Activated CD4-positive, alpha-beta T cell treated with anti-CD3 and anti-CD28 coated beads, Interleukin-2, Interleukin-4, amounts not matched to agents 100 ng/mL and 50 ng/mL, durations not matched to agents 16 hours and 8 hours (primary cell): ENCODE measurements around the gene HSPA1B.
A peak's percentile ranks its signal among the peaks of the same experiment; 100 is the strongest.
"Not testable (repeated sequence)": the region's sequence is repeated elsewhere in the genome, so short reads cannot be mapped to it uniquely, and the experiment has no call there.

Experiments used
- DNase-seq: peaks from one replicate; pipeline ENCODE4 v3.0.0-alpha.2; 2020; ENCODE audit warnings: low spot score

The HSPA1B gene

DNA sequence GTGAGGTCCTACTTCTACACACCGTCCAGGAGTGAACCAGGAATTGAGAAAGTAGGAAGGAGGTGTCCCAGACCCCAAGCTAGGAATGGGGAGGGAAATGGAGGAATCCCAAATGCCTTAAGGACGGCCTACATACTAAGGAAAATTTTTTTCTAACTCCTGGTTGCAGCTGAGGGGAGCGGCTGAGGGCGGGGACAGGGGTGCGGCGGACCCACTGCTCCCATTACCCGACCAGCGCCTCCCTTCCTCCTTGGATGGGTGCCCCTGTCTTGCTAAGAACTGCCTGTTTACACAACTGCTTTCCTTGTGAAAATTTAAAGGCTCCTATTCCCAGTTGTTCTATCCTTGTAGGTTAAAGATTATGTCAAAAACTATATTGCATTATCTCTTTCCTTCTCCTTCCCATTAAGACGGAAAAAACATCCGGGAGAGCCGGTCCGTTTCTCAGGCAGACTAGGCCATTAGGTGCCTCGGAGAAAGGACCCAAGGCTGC, 699 bp upstream of the HSPA1B start:
- DNase-seq: peak; percentile 61

- DNase-seq: no peak
These were observed 2.2 kb downstream of the HSPA1B start for GRCh38 chr6:31829633-31830283.

DNA sequence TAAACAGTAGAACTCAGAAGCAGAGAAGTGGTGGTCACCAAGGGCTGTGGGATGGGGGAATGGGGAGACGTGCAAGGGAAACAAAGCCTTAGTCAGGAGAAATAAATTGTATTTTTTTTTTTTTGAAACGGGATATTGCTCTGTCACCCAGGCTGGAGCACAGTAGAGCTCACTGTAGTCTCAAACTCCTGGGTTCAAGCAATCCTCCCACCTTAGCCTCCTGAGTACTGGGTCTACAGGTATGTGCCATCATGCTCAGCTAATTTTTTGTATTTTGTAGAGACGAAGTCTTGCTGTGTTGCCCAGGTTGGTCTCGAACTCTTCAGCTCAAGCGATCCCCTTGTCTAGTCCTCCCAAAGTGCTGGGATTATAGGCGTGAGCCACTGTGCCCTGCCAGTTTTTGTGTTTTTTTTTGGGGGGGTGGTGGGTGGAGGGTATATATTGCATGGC, 3.4 kb downstream of the HSPA1B start:
- DNase-seq: no peak

- no peak for DNase-seq
These were observed 4.0 kb downstream of the HSPA1B start for GRCh38 chr6:31831350-31832215.

- peak; percentile 84 for DNase-seq
These were observed 7.1 kb downstream of the HSPA1B start for GRCh38 chr6:31834367-31835250.

DNA sequence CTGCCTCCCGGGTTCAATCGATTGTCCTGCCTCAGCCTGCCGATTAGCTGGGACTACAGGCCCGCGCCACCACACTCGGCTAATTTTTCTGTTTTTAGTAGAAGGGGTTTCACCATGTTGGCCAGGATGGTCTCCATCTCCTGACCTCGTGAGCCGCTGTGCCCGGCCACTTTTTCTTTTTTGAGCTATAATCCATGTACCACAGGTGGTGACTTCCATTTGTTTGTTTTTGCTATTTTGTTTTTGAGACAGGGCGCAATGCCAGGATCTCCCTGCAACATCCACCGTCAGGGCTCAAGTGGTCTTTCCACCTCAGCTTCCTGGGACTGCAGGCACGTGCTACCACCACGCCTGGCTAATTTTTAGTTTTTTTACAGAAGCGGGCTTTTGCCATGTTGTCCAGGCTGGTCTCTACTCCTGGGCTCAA, 8.5 kb downstream of the HSPA1B start:
- DNase-seq: no peak

DNA sequence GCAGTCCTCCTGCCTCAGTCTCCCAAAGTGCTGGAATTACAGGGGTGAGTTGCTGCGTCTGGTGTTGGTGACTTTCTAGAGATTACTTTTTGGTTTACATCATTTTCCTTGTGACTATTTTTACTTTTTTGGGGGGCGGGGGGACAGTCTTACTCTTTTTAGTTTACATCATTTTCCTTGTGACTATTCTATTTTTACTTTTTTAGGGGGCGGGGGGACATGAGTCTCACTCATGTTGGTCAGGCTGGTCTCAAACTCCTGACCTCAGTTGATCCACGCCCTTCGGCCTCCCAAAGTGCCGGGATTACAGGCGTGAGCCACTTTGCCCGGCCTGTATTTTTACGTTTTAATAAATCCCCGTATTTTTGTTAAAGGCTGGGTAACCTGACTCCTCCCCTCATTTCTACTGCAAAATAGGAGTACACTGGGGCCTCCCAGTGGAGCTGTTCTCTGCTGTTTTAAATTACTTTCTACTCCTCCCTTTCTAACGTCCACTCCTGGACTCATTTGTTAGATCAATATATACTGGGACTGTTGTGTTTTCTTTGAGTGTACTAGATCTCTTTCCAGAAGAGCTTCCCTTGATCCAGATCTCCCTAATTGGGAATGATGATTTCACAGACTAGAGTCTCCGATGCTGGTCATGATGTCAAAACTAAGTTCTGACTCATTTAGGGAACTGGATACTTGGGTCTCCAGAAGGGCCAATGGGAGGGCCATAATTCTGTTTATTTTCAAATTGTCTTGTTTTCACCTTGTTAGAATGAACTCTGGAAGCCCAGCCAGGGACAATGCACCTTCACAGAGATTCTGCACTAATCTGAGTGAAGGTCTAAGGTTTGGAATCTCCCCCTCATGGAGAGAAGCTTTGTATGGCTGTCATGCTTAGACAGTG, 9.2 kb downstream of the HSPA1B start:
- no peak for DNase-seq

DNA sequence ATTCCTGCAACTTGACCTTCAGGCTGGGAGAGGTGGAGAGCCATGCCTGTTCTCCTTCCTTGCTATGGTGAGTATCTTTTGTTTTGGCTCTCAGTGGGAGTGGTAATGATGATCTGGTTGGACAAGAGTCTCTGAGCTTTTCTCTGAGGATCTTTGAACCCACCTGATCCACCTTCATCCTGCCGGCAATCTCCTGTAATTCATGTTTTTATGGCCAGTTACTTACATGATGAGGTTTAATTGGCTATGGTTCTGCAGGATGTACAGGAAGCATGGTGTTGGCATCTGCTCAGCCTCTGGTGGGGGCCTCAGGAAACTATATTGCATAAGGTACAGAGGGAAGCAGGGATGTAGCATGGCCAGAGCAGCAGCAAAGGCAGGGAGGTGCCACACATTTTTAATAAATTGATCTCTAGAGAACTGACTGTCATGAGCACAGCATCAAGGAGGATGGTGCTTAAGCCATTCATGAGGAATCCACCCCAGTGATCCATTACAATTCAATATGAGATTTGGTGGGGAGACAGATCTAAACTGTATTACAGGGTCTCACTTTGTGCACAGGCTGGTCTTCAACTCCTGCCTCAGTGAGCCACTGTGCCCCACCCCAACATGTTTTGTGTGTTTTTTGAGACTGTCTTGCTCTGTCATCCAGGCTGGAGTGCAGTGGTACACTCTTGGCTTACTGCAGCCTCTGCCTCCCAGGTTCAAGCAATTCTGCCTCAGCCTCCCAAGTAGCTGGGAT, 10.0 kb downstream of the HSPA1B start:
- DNase-seq: no peak

DNA sequence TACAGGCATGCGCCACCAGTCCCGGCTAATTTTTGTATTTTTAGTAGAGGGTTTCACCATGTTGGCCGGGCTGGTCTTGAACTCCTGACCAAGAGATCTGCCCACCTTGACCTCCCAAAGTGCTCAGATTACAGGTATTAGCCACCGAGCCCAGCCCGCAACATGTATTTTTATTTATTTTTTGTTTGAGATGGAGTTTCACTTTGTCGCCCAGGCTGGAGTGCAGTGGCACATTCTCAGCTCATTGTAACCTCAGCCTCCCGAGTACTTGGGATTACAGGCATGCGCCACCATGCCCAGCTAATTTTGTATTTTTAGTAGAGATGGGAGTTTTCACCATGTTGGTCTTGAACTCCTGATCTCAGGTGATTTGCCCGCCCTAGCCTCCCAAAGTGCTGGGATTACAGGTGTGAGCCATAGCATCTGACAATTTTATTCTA, 10.6 kb downstream of the HSPA1B start:
- not testable (repeated sequence) for DNase-seq

DNA sequence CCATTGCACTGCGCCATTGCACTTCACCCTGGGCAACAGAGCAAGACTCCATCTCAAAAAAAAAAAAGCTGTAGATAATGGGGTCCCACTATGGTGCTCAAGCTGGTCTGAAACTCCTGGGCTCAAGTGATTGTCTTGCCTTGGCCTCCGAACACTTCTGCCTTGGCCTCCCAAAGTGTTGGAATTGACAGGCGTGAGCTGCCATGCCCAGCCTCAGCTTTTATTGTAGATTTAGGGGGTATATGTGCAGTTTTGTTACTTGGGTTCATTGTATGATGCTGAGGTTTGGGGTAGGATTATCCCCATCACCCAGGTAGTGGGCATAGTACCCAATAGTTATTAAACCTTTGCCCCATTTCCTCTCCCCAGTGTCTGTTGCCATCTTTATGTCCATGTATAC, 11.4 kb downstream of the HSPA1B start:
- DNase-seq: no peak

DNA sequence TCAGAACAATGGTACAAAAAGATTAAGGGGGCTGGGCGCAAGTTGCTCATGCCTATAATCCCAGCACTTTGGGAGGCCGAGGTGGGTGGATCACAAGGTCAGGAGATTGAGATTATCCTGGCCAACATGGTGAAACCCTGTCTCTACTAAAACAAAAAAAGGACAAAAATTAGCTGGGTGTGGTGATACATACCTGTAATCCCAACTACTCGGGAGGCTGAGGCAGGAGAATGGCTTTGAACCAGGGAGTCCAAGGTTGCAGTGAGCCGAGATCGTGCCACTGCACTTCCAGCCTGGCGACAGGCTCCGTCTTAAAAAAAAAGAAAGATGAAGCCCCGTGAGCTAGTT, 12.2 kb downstream of the HSPA1B start:
- not testable (repeated sequence) for DNase-seq

DNA sequence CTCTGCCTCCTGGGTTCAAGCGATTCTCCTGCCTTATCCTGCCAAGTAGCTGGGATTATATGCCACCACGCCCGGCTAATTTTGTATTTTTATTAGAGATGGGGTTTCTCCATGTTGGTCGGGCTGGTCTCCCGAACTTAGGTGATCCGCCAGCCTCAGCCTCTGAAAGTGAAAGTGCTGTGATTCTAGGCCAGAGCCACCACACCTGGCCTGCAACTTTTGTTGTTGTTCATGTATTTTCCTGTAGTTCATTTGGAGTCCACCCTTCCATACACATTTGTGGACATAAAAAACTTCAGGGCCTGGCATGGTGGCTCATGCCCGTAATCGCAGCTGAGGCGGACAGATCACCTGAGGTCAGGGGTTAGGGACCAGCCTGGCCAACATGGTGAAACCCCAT, 14.5 kb downstream of the HSPA1B start:
- no peak for DNase-seq

GRCh38 chr6:31844507-31844906, 17.0 kb downstream of the HSPA1B start:
- no peak for DNase-seq

- DNase-seq: no peak
These were observed 19.9 kb downstream of the HSPA1B start for GRCh38 chr6:31847276-31847978.

DNA sequence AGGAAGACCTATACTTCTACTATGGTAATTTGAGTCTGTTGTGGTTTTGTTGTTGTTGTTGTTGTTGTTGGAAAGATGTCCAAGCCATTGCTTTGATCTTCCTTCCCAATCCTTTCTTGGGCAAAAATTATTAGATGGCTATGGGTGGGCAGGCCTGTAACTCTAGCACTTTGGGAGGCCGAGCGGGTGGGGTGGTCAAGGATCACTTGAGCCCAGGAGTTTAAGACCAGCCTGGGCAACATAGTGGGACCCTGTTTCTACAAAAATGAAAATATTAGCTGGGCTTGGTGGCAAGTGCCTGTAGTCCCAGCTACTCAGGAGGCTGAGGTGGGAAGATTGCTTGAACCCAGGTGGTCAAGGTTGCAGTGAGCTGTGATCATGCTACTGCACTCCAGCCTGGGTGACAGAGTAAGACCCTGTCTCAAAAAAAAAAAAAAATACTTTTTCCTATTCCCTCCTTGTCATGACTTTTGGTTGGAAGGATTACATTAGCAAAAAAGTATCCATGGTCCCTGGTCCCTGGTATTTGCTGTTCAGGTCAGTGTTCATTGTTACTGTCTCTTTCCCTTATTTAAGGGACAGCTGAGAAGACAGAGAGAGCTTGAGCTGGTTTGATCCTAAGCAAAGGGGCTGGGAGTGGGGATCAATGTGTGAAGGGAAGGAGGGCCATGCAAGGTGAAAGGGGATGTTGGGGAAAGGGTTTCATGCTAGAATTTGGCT, 23.4 kb downstream of the HSPA1B start:
- DNase-seq: no peak

GRCh38 chr6:31851485-31851832, 23.9 kb downstream of the HSPA1B start:
- DNase-seq: no peak

DNA sequence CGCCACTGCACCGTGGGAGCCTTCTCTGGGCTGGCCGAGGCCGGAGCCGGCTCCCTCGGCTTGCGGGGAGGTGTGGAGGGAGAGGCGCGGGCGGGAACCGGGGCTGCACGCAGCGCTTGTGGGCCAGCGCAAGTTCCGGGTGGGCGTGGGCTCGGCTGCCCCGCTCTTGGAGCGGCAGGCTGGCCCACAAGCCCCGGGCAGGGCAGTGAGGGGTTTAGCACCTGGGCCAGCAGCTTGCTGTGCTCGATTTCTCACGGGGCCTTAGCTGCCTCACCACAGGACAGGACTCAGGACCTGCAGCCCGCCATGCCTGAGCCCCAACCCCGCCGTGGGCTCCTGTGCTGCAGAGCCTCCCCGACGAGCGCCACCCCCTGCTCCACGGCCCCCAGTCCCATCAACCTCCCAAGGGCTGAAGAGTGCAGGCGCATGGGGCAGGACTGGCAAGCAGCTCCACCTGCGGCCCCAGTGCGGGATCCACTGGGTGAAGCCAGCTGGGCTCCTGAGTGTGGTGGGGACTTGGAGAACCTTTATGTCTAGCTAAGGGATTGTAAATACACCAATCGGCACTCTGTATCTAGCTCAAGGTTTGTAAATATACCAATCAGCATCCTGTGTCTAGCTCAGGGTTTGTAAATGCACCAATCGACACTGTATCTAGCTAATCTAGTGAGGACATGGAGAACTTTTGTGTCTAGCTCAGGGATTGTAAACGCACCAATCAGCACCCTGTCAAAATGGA, 24.6 kb downstream of the HSPA1B start:
- DNase-seq: not testable (repeated sequence)

GRCh38 chr6:31857774-31858173, 30.2 kb downstream of the HSPA1B start:
- not testable (repeated sequence) for DNase-seq

- DNase-seq: no peak
These were observed 31.2 kb downstream of the HSPA1B start for GRCh38 chr6:31858707-31859106.
